HT1080 (cell line): Measurements from ENCODE around the gene NUP62CL. TPM values are rescaled to one million over a fixed set of nuclear protein-coding genes. Genes with fewer than 3 reads are reported as not detected.
"Not testable (repeated sequence)": the region's sequence is repeated elsewhere in the genome, so short reads cannot be mapped to it uniquely, and the experiment has no call there.

ENCODE experiments used
- DNase-seq: peaks from one replicate; pipeline ENCODE4 v3.0.0-alpha.2; 2015; ENCODE audit warnings: low read depth
- polyA plus RNA-seq, 2 experiments: library from polyadenylated mRNA; depleted of rRNA; stranded (reverse); fragments of >200 nt; gene quantifications; 2 replicates each; pipeline ENCODE4 v1.2.3, GENCODE V29; 2015
- total RNA-seq: library from RNA; depleted of rRNA; stranded (reverse); fragments of >200 nt; shearing (Covaris generic); gene quantifications from 2 replicates; pipeline ENCODE4 v1.2.3, GENCODE V29; 2014; rRNA removed

Gene NUP62CL
- not detected in 2 replicates for total RNA-seq
- not detected in 2 replicates for polyA plus RNA-seq (2015; cell fraction: cytosol; rRNA removed)
- 0.17 and 0.70 TPM in 2 replicates for polyA plus RNA-seq (2015; cell fraction: nucleus; rRNA removed)

GRCh38 chrX:107205770-107206696, at the start of gene NUP62CL, which contains the start of gene DNAAF6:
NUP62CL (minus strand) TSS chrX:107206433; CDS start chrX:107175146, 31,287 bp downstream.
DNAAF6 (plus strand) TSS chrX:107206611; CDS start chrX:107212876, 6,265 bp downstream.
- DNase-seq: no peak

DNA sequence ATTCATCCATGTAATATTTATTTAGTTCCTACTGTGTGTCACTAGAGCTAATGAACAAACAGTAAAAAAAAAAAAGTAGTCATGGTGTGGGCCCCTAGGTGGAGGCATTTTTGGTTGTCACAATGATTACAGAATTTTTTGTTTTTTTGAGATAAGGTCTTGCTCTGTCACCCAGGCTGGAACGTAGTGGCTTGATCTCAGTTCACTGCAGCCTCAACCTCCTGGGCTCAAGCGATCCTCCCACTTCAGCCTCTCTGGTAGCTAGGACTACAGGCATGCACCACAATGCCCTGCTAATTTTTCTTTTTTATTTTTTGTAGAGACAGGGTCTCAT, 22.2 kb upstream of the NUP62CL start:
- DNase-seq: no peak

DNA sequence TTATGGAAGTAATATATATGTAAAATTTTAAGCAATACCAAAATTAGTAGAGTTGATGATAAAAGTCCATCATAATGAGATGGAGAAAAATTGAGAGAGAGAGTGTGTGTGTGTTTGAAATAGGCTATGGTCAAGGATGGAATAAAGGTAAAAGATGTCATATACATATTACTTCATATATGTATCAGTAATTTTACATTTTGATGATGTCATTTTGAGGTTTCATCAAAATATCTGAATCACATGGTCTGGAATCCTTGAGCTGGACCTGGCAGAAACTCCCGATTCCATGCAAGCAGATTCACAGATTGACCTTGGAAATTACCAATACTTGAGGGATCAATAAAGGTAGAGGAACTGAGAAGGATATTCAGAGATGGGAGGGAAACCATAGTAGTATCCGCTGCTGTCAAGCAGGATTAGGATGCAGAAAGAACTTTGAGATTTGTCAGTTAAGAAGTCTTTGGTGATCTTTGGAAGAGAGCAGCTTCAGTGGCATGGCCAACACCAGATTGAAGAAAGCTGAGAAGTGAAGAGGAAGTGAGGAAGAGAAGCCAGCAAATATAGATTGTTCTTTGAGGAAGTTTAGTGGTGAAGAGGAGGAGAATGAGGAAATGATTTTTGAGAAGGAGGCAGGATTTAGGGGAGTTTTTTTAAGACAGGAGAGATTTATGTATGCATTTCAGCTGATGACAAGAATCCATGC, 21.7 kb upstream of the NUP62CL start:
- DNase-seq: no peak

DNA sequence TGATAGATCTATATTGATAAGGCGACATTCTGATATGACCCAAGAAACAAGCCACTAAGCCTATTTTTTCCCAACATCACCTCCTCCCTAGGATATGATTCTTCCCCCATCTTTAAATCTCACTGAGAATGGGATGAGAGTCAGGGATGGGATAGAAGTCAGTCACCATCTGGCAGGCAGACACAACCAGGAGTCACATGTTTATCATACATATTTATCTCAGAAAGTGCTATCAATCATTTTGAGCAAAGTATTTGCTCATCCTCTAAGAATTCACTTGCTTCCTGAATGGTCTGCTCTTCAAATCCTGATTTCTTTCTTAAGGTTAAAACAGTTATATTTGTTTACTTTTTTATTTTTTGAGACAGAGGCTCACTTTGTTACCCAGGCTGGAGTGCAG, 20.5 kb upstream of the NUP62CL start:
- DNase-seq: no peak

- no peak for DNase-seq
Observed at GRCh38 chrX:107213477-107213876, 7.2 kb upstream of the NUP62CL start.

GRCh38 chrX:107207943-107208342, 1.7 kb upstream of the NUP62CL start:
- DNase-seq: no peak

DNA sequence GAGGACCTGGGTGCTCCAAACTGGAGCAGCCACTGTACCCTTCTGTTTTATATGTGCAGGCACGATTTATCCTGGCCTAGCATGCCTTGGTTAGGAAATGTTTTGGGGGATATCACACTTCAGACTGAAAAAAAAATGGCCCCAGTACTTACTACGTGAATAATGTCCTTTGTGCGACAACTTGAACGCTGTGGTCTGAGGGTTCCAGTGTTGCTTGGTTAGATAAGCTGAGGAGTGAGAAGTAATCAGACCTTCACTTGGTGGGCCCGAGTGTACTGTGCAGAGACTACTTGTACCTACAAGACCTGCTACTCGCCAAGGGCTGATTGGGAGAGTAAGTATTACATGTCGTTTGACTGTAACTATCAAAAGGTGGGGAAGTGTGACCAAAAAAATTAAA, 856 bp upstream of the NUP62CL start:
- DNase-seq: no peak

DNA sequence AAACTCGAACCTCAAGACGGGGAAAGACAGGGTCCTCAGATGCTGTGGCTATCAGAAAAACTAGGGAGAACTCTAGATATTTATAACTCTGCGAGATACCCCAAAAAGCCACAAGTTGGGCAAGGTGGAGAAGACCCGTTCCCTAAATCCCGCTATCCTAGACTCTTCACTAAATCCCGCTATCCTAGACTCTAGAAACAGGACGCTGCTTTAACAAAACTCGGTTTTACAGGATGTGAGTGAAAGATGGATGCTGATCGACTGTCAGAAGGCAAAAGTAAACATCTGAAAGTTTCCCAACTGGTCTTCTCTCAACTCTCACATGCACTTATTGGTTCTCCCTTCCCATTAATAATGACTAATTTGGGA, 448 bp upstream of the NUP62CL start:
- no peak for DNase-seq

DNA sequence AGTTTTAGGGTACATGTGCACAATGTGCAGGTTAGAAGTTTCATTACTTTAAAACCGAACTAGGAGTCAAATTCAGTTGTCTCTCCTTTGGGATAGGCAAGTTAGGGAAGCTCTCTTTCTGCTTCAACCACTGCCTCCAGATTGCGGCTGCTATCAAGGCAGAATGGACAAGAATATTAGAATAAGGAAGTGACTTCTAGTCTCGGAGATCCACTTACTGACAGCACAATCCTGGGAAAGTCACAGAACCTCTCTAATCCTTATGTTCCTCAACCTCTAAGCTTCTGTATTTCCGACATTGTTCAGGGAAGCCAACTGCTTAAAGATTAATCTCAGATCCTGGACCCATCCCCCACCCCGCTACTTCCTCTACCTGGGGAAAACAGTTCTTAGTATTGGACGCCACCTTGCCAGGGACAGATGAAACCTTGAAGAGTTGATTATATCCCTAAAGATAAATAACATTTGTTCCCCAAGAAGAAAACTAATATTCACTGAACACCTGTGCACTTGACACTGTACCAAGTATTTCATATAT, 2.1 kb downstream of the NUP62CL start:
- DNase-seq: no peak

GRCh38 chrX:107199491-107199890, 6.7 kb downstream of the NUP62CL start:
- DNase-seq: no peak

DNA sequence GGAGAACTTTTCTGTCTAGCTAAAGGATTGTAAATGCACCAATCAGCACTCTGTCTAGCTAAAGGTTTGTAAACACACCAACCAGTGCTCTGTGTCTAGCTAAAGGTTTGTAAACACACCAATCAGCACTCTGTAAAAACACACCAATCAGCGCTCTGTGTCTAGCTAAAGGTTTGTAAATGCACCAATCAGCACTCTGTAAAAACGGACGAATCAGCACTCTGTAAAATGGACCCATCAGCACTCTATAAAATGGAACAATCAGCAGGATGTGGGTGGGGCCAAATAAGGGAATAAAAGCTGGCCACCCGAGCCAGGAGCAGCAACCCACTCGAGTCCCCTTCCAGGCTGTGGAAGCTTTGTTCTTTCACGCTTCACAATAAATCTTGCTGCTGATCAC, 8.2 kb downstream of the NUP62CL start:
- not testable (repeated sequence) for DNase-seq

DNA sequence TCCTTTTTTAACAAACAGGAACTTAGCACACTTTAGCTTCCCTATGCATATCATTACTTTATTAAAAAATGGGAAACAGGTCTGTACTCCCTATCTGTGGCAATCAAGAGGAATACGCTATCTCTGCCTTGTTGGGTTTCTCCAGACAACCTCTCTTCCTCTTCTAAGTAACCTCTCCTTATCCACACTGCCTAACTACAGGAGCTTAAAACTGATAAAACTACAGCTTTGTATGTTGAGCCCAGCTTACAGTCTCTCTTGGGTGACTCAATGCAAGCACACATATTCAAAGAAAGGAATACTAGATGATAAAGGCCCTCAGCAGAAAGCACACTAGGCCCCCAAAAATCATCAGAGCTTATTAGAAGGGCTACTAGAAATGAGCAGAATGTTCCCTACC, 8.9 kb downstream of the NUP62CL start:
- DNase-seq: no peak

- DNase-seq: no peak
Observed at GRCh38 chrX:107171369-107172102, 34.7 kb downstream of the NUP62CL start.

- no peak for DNase-seq
Observed at GRCh38 chrX:107168712-107169111, 37.5 kb downstream of the NUP62CL start.

DNA sequence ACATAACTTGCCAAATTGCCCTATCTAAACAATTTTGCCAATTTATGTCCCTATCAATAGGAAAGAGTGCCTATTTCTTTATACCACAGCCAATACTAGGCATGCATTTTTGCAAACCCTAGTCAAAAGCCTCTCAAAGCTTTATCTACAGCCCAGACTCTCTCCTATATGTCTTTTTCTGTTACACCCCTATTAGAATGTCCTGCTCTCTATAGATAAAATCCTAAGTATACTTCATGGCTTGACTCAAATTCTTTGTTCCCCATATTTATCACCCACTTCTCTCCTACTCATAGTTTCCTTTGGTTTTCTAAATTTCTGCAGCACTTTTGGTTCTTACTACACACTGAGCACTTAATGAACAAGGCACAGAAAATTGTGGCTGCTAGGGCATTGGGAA, 38.0 kb downstream of the NUP62CL start:
- no peak for DNase-seq

- no peak for DNase-seq
Observed at GRCh38 chrX:107167163-107167921, 38.9 kb downstream of the NUP62CL start.

DNA sequence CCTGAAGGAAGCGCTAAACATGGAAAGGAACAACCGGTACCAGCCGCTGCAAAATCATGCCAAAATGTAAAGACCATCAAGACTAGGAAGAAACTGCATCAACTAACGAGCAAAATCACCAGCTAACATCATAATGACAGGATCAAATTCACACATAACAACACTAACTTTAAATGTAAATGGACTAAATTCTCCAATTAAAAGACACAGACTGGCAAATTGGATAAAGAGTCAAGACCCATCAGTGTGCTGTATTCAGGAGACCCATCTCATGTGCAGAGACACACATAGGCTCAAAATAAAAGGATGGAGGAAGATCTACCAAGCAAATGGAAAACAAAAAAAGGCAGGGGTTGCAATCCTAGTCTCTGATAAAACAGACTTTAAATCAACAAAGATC, 48.6 kb downstream of the NUP62CL start:
- not testable (repeated sequence) for DNase-seq

DNA sequence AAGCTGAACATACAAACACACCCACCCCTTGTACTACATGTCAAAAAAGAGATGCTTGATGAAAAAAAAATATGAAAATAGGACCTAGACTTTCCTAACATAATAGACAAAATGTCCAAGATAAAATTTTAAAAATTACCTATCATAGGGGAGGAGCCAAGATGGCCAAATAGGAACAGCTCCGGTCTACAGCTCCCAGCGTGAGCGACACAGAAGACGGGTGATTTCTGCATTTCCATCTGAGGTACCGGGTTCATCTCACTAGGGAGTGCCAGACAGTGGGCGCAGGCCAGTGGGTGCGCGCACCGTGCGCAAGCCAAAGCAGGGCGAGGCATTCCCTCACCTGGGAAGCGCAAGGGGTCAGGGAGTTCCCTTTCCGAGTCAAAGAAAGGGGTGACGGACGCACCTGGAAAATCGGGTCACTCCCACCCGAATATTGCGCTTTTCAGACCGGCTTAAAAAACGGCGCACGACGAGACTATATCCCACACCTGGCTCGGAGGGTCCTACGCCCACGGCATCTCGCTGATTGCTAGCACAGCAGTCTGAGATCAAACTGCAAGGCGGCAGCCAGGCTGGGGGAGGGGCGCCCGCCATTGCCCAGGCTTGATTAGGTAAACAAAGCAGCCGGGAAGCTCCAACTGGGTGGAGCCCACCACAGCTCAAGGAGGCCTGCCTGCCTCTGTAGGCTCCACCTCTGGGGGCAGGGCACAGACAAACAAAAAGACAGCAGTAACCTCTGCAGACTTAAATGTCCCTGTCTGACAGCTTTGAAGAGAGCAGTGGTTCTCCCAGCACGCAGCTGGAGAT, 50.4 kb downstream of the NUP62CL start:
- DNase-seq: not testable (repeated sequence)

GRCh38 chrX:107154787-107155620, 51.2 kb downstream of the NUP62CL start:
- peak; percentile 50 for DNase-seq
